Kidney (tissue), 14 donors: ENCODE data around the gene FGFR3. TPM values are rescaled to one million over a fixed set of nuclear protein-coding genes. Genes with fewer than 3 reads are reported as not detected.

Source experiments
- DNase-seq, 5 donors: peaks; one replicate each; pipeline ENCODE4 v3.0.0-alpha.2; 2013 to 2020
- FAIRE-seq: peaks from 2 replicates; lab custom pipeline; 2012; peaks lifted over from hg19 to GRCh38; lab: Jason Lieb, UNC
- H3K27ac ChIP-seq, 2 donors: one replicate each; pipeline ENCODE4 v1.7.0; 2013; ENCODE audit warnings: low read depth in 2 of 2, low read length in 2 of 2, inconsistent platforms in 1 of 2
- H3K27me3 ChIP-seq: one replicate; pipeline ENCODE4 v1.7.1; 2013; ENCODE audit warnings: low read length, inconsistent platforms; ENCODE audit not compliant: control insufficient read depth, insufficient read depth
- H3K36me3 ChIP-seq, 3 donors: one replicate each; pipeline versions ENCODE4 v1.7.0 to v1.7.1; 2013; ENCODE audit warnings: low read length in 3 of 3, control low read depth in 1 of 3, inconsistent platforms in 1 of 3; ENCODE audit not compliant: insufficient read depth in 3 of 3, control insufficient read depth in 2 of 3
- H3K4me1 ChIP-seq, 3 donors: one replicate each; pipeline versions ENCODE4 v1.7.0 to v1.7.1; 2013; ENCODE audit warnings: low read length in 3 of 3, inconsistent platforms in 1 of 3, low read depth in 1 of 3; ENCODE audit not compliant: control insufficient read depth in 2 of 3, insufficient read depth in 2 of 3
- H3K4me3 ChIP-seq, 3 donors: one replicate each; pipeline versions ENCODE4 v1.7.0 to v1.8.1; 2013; ENCODE audit warnings: low read length in 3 of 3, control low read depth in 1 of 3, inconsistent platforms in 1 of 3
- H3K9ac ChIP-seq, 3 donors: one replicate each; pipeline versions ENCODE4 v1.7.0 to v1.7.1; 2013; ENCODE audit warnings: low read length in 3 of 3, control low read depth in 1 of 3, inconsistent platforms in 1 of 3
- H3K9me3 ChIP-seq, 3 donors: one replicate each; pipeline versions ENCODE4 v1.7.0 to v1.7.1; 2013; ENCODE audit warnings: low read length in 3 of 3, control low read depth in 1 of 3, inconsistent platforms in 1 of 3; ENCODE audit not compliant: control insufficient read depth in 2 of 3, insufficient read depth in 1 of 3
- intact Hi-C: fragments of 100-400 bp; cut with DNase I; formaldehyde crosslinking; loops from one replicate; pipeline ENCODE4 v1.11.1; 2022
- polyA plus RNA-seq: library from polyadenylated mRNA; stranded (reverse); fragments of 350-450 nt; fragmentation: Illumina TruSeq; extraction: RNeasy Lipid Tissue Mini Kit (QIAGEN cat#74804); gene quantifications from one replicate; pipeline ENCODE4 v1.2.3, GENCODE V29; 2014; ENCODE audit warnings: low read depth, low replicate concordance; ENCODE audit not compliant: insufficient read depth
- total RNA-seq: library from RNA; stranded (reverse); fragmentation: NEBNext Ultra II Directional; extraction: Animal tissue kit (Norgen Biotek cat#: 25700); gene quantifications from one replicate; pipeline ENCODE4 v1.2.1, GENCODE V29; 2021
- TF ChIP-seq, protein P1 (sequence below): IDR thresholded peaks from 3 replicates; pipeline ENCODE4 v1.5.1; 2012; ENCODE audit warnings: mild to moderate bottlenecking, moderate library complexity, borderline replicate concordance; ENCODE audit not compliant: insufficient read depth; ENCODE audit errors: extremely low read depth
- donor health status: control.
- donor health status: control.
- donor health status: control.
- donor health status: control.
- donor health status: control.
- donor health status: DM: yes; HTN: yes; CAD: no.
- donor health status: Normal renal cell carcinoma (clear cell type).

FGFR3 gene
- total and polyA plus RNA-seq, 2 donors from 2014 or later, result 25.5 to 28.5 TPM

DNA sequence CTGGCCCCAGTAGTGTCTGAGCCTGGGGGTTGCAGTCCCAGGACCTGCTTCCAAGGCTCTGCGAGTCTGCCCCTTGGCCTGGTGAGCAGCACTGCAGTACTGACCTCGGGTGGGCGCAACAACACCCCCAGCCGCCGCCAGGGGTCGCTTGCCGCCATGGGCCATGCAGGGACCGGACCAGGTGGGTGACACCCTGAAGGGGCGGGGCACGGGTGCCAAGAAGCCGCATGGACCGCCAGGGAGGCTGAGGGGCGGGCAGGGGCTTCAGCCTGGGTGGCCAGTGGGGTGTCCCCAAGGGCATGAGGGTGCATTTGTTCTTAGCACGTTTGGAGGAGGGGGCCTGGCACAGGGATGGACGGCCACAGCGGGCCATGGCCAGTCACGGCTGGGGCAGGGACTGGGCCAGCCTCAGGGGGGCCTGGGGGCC lies 46.8 kb upstream of the FGFR3 start:
- Histone ChIP-seq H3K9me3 (no peaks in the 10 kb centered on the region), H3K4me3 (no peak overlapping the region), H3K9ac (no peak overlapping the region), H3K4me1 (peaks cover 0 to 3% (median 0%) of the 10 kb centered on the region in 3 donors), H3K27me3 (no peaks in the 10 kb centered on the region), H3K27ac (no peak overlapping the region), H3K36me3 (no peaks in the 10 kb centered on the region)
- TF ChIP-seq, protein P1, sequence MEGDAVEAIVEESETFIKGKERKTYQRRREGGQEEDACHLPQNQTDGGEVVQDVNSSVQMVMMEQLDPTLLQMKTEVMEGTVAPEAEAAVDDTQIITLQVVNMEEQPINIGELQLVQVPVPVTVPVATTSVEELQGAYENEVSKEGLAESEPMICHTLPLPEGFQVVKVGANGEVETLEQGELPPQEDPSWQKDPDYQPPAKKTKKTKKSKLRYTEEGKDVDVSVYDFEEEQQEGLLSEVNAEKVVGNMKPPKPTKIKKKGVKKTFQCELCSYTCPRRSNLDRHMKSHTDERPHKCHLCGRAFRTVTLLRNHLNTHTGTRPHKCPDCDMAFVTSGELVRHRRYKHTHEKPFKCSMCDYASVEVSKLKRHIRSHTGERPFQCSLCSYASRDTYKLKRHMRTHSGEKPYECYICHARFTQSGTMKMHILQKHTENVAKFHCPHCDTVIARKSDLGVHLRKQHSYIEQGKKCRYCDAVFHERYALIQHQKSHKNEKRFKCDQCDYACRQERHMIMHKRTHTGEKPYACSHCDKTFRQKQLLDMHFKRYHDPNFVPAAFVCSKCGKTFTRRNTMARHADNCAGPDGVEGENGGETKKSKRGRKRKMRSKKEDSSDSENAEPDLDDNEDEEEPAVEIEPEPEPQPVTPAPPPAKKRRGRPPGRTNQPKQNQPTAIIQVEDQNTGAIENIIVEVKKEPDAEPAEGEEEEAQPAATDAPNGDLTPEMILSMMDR, result peak; percentile 72
- DNase-seq (peak in 4 of 5 donors; percentile 88 to 93 (median 88)), FAIRE-seq (no peak)
- intact Hi-C loops, result loop anchor here (5.0 kb wide), 1 partner anchor 146 kb away; no protein-coding TSS in a partner anchor

DNA sequence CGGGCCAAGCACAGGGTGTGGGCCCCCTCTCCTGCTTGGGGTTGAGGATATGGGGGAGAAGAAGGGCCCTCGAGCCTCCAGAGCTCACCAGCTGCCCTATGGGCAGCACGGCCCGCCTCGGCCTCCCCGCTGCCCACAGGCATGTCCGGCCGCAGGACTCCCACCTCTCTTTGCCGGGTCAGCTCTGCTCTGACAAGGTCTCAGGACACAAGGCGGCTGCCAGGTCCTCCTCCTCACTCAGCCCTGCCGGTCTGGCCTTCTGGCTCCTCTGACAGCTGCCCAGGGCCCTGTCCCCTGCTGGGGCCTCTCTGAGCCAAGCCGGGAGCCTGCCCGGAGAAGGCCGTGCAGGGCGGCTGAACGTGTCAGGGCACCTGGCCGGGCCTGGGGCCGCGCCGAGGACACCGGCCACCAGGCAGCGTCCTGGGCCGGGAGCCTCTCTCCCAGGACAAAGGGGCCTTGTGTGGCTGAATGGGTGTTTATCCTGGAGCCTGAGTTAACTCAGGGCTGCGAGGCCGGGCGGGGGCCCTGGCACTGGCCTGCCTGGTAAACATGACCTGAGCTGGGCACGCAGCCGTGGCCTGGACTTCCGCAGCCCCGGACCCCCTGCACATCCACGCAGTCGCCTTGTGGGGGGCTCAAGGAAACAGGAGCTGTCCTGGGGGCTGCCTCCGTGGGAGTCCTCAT lies 46.0 kb upstream of the FGFR3 start:
- Histone ChIP-seq H3K27ac (no peak overlapping the region), H3K27me3 (no peaks in the 10 kb centered on the region), H3K9ac (no peak overlapping the region), H3K36me3 (no peaks in the 10 kb centered on the region), H3K4me3 (no peak overlapping the region), H3K4me1 (peaks cover 0 to 3% (median 0%) of the 10 kb centered on the region in 3 donors), H3K9me3 (no peaks in the 10 kb centered on the region)
- intact Hi-C loops, result loop anchor here (5.0 kb wide), 1 partner anchor 145 kb away; no protein-coding TSS in a partner anchor
- TF ChIP-seq, protein P1, result no peak
- FAIRE-seq (no peak), DNase-seq (no peak)

DNA sequence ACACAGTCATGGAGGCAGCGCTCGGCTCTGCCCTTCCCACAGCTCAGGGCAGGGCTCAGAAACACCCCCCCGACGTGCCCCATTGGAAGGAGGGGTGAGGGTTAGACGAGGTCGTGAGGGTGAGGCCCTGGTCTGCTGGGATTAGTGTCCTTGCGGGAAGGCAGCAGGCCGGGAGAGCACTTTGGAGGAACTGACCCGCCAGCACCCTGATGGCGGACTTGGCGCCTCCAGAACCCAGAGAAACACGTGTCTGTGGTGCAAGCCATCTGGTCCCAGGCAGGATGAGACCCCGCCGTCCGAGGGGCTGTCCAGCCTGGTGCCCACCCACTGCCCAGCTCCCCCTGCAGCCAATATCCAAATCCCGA lies 45.5 kb upstream of the FGFR3 start:
- Histone ChIP-seq H3K9me3 (no peaks in the 10 kb centered on the region), H3K4me3 (no peak overlapping the region), H3K27ac (no peak overlapping the region), H3K36me3 (no peaks in the 10 kb centered on the region), H3K27me3 (no peaks in the 10 kb centered on the region), H3K9ac (no peak overlapping the region), H3K4me1 (peaks cover 0 to 4% (median 0%) of the 10 kb centered on the region in 3 donors)
- no peak for FAIRE-seq
- intact Hi-C loops, result loop anchor here (5.0 kb wide), 1 partner anchor 145 kb away; no protein-coding TSS in a partner anchor
- DNase-seq, result no peak
- TF ChIP-seq, protein P1, result no peak
